Frontal cortex (tissue), 4 donors: ENCODE data around the gene FARP1. TPM values are rescaled to one million over a fixed set of nuclear protein-coding genes. Genes with fewer than 3 reads are reported as not detected.
A peak's percentile ranks its signal among the peaks of the same experiment; 100 is the strongest.

Experiments used
- DNase-seq, 2 donors: peaks; one replicate each; pipeline ENCODE4 v3.0.0; 2012; ENCODE audit warnings: low spot score in 2 of 2
- FAIRE-seq: peaks from 2 replicates; lab custom pipeline; 2012; peaks lifted over from hg19 to GRCh38; lab: Jason Lieb, UNC
- total RNA-seq: library from RNA; depleted of rRNA; stranded (reverse); fragments of >200 nt; gene quantifications from one replicate; pipeline ENCODE4 v1.2.3, GENCODE V29; 2014
- donor health status: control.
- donor health status: control.
- donor health status: control.

Gene FARP1
- total RNA-seq, 1 donor from 2014 or later: 92.5 TPM

- FAIRE-seq (no peak), DNase-seq (no peak)
Observed at GRCh38 chr13:98192008-98192407, 49.1 kb downstream of the FARP1 start.

DNA sequence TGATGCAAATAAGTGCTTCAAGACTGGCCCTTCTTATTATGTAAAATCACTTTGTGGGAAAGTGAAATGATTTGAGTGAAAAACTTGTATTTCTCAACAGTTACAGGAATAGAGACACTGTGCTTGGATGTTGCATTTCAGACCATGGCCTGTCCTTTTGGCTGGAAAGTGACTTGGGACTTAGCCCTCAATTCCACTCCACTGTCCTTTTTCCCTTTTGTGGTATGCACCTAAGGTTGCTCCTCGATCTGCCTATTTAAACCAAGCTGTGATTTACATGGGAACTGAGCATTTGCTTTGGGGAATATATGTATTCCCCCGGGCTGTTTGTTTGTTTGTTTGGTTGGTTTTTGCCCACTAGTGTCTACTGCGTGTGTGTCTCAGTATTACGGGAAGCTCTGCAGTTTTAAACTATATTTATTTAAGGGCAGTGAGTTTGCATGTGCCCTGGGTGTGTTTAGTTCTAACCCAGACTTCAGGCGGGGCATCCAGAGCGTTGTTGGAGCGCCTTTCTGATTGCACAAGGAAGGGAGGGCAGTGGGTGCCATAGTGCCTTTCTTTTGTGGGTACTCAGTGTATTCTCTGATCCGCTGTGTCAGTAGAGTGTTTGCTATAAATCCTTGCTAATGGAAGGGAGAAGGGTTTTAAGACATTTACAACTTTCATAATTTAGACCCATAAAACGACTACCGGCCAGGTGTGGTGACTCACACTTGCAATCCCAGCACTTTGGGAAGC lies 52.3 kb downstream of the FARP1 start:
- FAIRE-seq (no peak), DNase-seq (no peak)

GRCh38 chr13:98198683-98199082 lies 55.8 kb downstream of the FARP1 start:
- DNase-seq: no peak

DNA sequence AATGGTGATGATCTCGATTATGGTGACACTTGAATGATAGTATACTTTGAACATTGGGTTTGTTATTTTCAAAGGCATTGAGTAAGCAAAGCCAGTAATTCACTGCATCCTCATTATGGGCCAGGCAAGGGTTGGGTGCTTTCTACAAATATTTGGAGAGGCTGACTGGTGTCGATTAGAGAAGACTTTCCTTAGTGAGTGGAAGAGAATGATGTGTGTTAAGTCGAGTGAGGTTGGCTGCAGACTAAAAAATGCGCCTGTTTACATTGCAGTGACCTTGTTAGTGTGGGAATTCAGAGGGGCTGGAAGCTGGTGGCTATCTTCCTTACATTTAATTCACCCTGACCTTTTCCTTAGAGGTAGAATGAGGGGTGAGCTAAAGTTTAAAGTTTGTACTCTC lies 56.6 kb downstream of the FARP1 start:
- no peak for DNase-seq

More at GRCh38 chr13:98198683-98199082, 55.8 kb downstream of the FARP1 start:
- no peak for FAIRE-seq

GRCh38 chr13:98200211-98200878 lies 57.5 kb downstream of the FARP1 start:
- no peak for DNase-seq
- FAIRE-seq: no peak

More for the DNA sequence above, 56.6 kb downstream of the FARP1 start:
- FAIRE-seq: no peak

- FAIRE-seq: no peak
- no peak for DNase-seq
Observed at GRCh38 chr13:98201189-98201588, 58.3 kb downstream of the FARP1 start.

- DNase-seq (no peak), FAIRE-seq (no peak)
Observed at GRCh38 chr13:98201984-98202383, 59.1 kb downstream of the FARP1 start.

DNA sequence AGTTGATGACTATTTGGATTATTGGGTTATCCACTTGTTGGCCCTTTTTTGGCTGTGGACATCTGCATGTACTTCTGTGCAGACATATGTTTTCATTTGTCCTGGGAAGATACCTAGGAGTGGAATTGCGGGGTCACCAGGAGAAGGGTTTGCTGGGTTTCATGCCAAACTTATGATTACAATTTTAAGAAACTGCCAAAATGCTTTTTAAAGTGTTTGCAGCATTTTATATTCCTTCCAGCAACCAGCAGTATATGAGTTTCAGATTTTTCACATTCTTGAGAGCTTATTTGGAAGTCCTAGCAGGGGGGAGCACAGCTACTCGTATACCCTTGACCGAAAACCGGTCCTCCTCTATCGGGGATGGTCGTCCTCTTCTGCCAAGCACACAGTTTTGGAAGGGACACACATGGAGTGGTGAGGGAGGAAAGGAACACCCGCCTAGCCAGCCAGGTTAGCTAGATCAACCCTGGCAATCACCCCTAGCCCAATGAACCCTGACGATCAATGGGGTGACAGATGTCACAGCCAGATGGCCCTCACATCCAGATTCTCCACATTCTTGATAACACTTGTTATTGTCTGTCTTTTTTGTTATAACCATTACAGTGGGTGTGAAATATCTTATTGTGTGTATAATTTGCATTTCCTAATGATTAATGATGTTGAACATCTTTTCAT lies 60.9 kb downstream of the FARP1 start:
- DNase-seq (no peak), FAIRE-seq (no peak)

GRCh38 chr13:98204546-98204945 lies 61.7 kb downstream of the FARP1 start:
- FAIRE-seq (no peak), DNase-seq (no peak)

DNA sequence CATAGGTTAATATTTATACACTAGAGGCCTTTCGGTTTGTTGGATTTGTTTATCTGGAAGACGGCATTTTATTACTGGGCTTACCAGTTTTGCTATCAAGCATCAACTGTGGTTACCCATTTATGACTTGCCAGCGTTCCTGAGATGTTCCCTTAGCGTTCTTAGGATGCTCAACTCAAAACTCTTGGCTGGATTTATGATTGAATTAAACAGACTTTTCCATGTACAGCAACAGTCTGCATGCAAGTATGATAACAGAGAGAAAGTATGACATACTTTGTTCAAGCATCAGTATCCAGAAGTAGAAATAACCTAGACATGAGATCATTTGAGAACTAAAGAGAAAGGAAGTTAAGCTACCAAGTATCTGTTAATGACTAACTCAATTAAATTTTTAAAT lies 64.1 kb downstream of the FARP1 start:
- no peak for FAIRE-seq
- DNase-seq: no peak

- no peak for FAIRE-seq
Observed at GRCh38 chr13:98207416-98207815, 64.5 kb downstream of the FARP1 start.

DNA sequence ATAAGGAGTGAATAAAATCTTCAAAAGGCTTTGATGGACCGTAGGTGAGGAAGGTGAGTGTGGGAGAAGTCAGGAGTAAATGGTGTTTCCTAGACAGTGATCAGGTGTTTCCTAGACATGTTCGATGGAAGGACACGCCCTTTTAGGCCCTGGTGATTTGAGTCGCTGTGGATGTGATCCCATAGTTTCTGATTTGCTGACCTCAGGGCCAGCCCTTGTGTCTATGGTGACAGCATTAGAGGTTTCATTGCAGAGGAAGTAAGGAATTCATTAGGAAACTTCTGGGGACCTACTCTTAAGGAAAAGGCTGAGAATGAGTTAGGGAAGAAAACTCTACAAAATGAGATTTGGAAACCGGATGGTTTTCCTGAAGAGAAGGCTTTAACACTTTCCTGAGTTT lies 65.7 kb downstream of the FARP1 start:
- no peak for FAIRE-seq
- no peak for DNase-seq

More at GRCh38 chr13:98207416-98207815, 64.5 kb downstream of the FARP1 start:
- DNase-seq: no peak

- DNase-seq (no peak), FAIRE-seq (no peak)
Observed at GRCh38 chr13:98212763-98213162, 69.9 kb downstream of the FARP1 start.

DNA sequence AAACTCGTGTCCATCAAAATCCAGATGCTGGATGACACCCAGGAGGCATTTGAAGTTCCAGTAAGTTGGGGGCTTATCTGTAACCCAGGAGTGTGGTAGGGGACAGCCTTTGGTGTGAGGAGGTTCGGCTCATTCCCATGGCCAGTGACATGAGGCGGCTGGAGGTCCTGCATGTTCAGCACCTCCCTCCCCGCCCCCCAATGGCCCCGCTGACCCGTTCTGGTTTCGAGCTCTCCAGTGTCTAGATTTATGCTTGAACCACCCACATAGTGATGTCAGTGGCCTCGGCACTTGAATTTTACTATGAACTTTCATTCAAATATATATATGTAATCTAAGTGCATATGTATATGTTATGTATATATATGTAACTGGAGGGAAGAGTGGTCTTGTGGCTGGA lies 70.5 kb downstream of the FARP1 start:
- DNase-seq (no peak), FAIRE-seq (no peak)

DNA sequence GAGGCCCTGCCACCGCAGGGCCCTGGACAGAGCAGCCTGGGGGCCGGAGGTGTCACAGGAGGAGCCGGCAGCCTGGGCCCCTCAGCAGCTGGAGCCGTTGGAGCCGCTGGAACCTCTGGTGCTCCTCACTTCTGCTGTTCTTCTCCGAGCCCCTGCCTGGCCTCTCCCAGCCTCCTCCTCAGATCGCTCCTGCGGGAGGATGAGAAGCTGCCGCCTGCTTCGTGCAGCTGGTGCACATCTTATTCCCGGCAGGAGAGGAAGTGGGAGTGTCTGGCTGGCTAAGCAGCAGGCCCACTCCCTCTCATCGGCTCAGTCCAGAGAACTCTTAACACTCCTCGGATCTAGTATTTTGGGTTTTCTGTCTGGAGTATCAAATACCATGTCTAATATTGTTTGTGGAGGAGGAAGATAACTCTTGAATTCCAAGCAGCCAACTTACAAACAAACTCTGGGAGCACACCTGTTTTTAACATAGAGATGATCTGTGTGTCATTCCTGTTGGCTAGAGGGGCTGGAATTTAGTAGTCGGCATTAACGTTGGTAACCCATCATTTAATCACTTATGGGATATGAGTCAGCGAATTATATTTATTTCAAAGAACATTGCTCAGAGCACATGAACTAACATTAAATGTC lies 71.2 kb downstream of the FARP1 start:
- FAIRE-seq: no peak
- no peak for DNase-seq

DNA sequence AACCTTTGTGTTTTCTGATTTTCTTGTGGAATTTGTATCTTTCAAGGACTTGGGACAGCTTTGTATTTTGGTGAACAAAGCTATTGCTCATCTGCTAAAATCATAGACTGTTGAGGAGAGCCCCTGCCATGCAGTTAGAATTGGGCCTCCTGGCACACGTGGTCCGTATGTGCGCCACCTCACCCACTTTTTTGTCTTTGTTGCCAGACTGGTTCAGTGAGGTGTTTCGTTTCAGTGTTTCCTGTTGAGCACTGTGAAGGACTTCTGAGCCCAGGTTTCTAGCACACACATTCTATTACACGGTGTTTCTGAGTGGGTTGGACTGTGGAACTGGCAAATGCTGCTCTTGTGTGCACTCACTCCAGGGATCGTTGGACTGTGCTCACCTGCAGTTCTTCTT lies 71.8 kb downstream of the FARP1 start:
- no peak for DNase-seq
- FAIRE-seq: no peak

DNA sequence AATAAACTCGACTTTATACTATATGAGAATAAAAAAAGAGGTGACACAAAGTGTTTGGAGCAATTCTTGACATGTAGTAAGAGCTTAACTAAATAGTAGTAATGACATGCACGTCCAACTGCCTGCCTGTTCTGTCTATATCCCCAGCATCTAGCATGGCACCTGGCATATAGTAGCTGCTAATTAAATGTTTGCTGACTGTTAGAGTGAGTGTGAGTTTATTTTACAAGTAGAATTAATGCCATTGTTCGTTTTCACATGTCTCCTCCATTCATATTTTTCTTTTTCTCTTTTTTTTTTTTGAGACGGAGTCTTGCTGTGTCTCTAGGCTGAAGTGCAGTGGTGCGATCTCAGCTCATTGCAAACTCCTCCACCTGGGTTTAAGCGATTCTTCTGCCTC lies 72.6 kb downstream of the FARP1 start:
- FAIRE-seq: no peak
- no peak for DNase-seq

DNA sequence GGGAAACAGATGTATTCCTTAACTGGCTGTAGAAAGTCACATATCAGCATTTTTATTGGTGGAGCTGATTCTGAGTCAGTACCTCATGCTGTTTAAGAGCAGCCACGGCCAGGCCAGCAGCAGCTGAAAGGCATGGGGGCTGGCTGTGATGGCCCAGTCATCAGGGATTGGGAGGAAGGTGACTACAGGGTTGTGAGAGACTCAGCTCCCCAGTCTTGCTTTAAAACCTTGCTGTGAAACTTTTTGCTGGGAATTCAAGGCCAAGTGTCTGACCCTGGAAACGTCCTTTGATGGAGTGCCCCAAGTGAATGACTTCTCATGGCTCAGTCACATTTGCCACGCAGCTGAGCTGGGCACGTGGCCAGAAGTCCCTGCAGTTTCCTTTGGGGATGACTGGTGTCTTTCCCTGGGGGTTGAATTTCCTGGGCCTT lies 73.3 kb downstream of the FARP1 start:
- FAIRE-seq: no peak
- DNase-seq: peak in 1 of 2 donors; percentile 32

DNA sequence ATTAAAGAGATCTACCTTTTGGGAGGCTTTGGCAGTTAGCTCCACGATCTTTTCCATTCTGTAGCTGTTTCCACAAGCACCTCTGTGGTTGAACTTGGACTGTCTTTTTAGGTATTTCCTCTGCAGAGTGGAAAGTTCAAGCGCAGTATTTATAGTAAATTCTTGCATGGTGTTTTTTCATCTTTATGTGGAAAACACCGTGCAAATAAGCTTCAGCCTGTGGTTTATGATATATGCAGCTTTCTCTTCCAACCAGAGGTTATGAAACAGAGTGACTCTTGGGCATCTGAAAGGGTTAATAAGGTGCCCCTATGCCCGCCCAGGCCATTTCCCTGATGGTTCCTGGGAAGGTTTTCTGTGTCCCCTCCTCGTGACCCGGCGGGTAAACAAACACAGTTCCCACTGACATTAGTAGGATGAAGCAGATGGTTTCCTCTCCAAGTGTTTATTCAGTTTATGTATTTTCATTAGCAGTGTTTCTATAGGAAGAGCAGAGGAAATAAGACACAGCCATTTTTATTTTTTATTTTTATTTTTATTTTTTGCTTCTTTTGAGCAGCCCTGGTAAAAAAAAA lies 73.9 kb downstream of the FARP1 start:
- DNase-seq (no peak), FAIRE-seq (no peak)

- DNase-seq (no peak), FAIRE-seq (no peak)
Observed at GRCh38 chr13:98217597-98217996, 74.7 kb downstream of the FARP1 start.
